Neuronal stem cell (in vitro differentiated cells): ENCODE measurements around the gene STPG1.

Experiments used
- DNase-seq: peaks from one replicate; pipeline ENCODE4 v3.0.0-alpha.2; 2013; ENCODE audit warnings: low spot score
- H2AFZ ChIP-seq: one replicate; pipeline ENCODE4 v1.6.1; 2013; ENCODE audit warnings: mild to moderate bottlenecking, low read length, inconsistent platforms
- H2AK5ac ChIP-seq: 2 replicates; pipeline ENCODE4 v1.6.1; 2013; ENCODE audit warnings: low read depth, mild to moderate bottlenecking, inconsistent platforms, low read length, moderate library complexity, mixed read lengths
- H2BK120ac ChIP-seq: 2 replicates; pipeline ENCODE4 v1.6.1; 2013; ENCODE audit warnings: low read depth, mild to moderate bottlenecking, inconsistent platforms, low read length, moderate library complexity, mixed read lengths
- H2BK12ac ChIP-seq: one replicate; pipeline ENCODE4 v1.6.1; 2013; ENCODE audit warnings: low read length, inconsistent platforms
- H2BK15ac ChIP-seq: 2 replicates; pipeline ENCODE4 v1.6.1; 2013; ENCODE audit warnings: mild to moderate bottlenecking, low read length, inconsistent platforms, mixed read lengths
- H2BK5ac ChIP-seq: one replicate; pipeline ENCODE4 v1.6.1; 2013; ENCODE audit warnings: inconsistent platforms, mild to moderate bottlenecking, low read length, moderate library complexity
- H3K14ac ChIP-seq: one replicate; pipeline ENCODE4 v1.6.1; 2013; ENCODE audit warnings: low read length, inconsistent platforms
- H3K18ac ChIP-seq: 2 replicates; pipeline ENCODE4 v1.6.1; 2013; ENCODE audit warnings: low read length, inconsistent platforms
- H3K23ac ChIP-seq: 2 replicates; pipeline ENCODE4 v1.6.1; 2013; ENCODE audit warnings: low read depth, mild to moderate bottlenecking, mixed read lengths, low read length, inconsistent platforms; ENCODE audit not compliant: poor library complexity
- H3K27ac ChIP-seq: replicated peaks from 3 replicates; pipeline ENCODE4 v1.5.1; 2013; ENCODE audit warnings: low read length, inconsistent platforms
- H3K27me3 ChIP-seq, 3 experiments: 2 replicates each; pipeline ENCODE4 v1.6.1; 2013; ENCODE audit warnings: low read length in 3 of 3, mild to moderate bottlenecking in 2 of 3, inconsistent platforms in 1 of 3, low read depth in 1 of 3, mixed read lengths in 1 of 3, moderate library complexity in 1 of 3; ENCODE audit not compliant: control insufficient read depth in 3 of 3, insufficient read depth in 3 of 3
- H3K36me3 ChIP-seq, 2 donors: replicated peaks in 1 of 2; 2 replicates each; pipeline ENCODE4 v1.6.1; 2013; ENCODE audit warnings: low read length in 2 of 2; ENCODE audit not compliant: control insufficient read depth in 2 of 2, insufficient read depth in 2 of 2
- H3K4ac ChIP-seq: 2 replicates; pipeline ENCODE4 v1.6.1; 2013; ENCODE audit warnings: inconsistent platforms, mild to moderate bottlenecking, low read length, moderate library complexity
- H3K4me1 ChIP-seq, 2 donors: 1 replicate in 1 of 2; 2 replicates in 1 of 2; pipeline ENCODE4 v1.6.1; 2013; ENCODE audit warnings: low read length in 2 of 2, low read depth in 1 of 2; ENCODE audit not compliant: control insufficient read depth in 2 of 2, insufficient read depth in 1 of 2
- H3K4me2 ChIP-seq: one replicate; pipeline ENCODE4 v1.6.1; 2013; ENCODE audit warnings: mild to moderate bottlenecking, low read length, inconsistent platforms; ENCODE audit not compliant: insufficient read depth, poor library complexity, severe bottlenecking
- H3K4me3 ChIP-seq, 2 donors: 2 replicates each; pipeline ENCODE4 v1.5.1; 2013; ENCODE audit warnings: low read length in 2 of 2, mild to moderate bottlenecking in 2 of 2, inconsistent platforms in 1 of 2, moderate library complexity in 1 of 2
- H3K79me1 ChIP-seq: one replicate; pipeline ENCODE4 v1.6.1; 2013; ENCODE audit warnings: low read depth, mild to moderate bottlenecking, inconsistent platforms, low read length, moderate library complexity
- H3K9ac ChIP-seq: one replicate; pipeline ENCODE4 v1.6.1; 2013; ENCODE audit warnings: mild to moderate bottlenecking, low read depth, low read length, inconsistent platforms; ENCODE audit not compliant: poor library complexity
- H3K9me3 ChIP-seq, 2 donors: replicated peaks in 1 of 2; 2 replicates each; pipeline versions ENCODE3 to v1.6.1; 2013; ENCODE audit warnings: low read length in 2 of 2, mild to moderate bottlenecking in 2 of 2, inconsistent platforms in 1 of 2, low read depth in 1 of 2, mixed read lengths in 1 of 2, moderate library complexity in 1 of 2; ENCODE audit not compliant: control insufficient read depth in 2 of 2, insufficient read depth in 1 of 2
- H4K8ac ChIP-seq: one replicate; pipeline ENCODE4 v1.6.1; 2013; ENCODE audit warnings: low read depth, mild to moderate bottlenecking, inconsistent platforms, low read length, moderate library complexity
- H4K91ac ChIP-seq: one replicate; pipeline ENCODE4 v1.6.1; 2013; ENCODE audit warnings: low read length, low read depth, mild to moderate bottlenecking, inconsistent platforms; ENCODE audit not compliant: poor library complexity
- WGBS, 2 donors: extraction: QIAGEN DNeasy Blood & Tissue Kit; methylation state at CpG; one replicate each; pipeline ENCODE4 v1.1.7; 2013; ENCODE audit warnings: missing lambda C conversion rate in 2 of 2, mixed read lengths in 1 of 2; ENCODE audit not compliant: insufficient read length in 2 of 2, insufficient replicate concordance in 1 of 2; ENCODE audit errors: extremely low coverage in 2 of 2; 5-methylcytosine and 5-hydroxymethylcytosine counted together

STPG1 gene

GRCh38 chr1:24438423-24438901 is 24.9 kb upstream of the STPG1 start:
- no peak overlapping the region for H3K4ac ChIP-seq
- no peaks in the 10 kb centered on the region for H3K79me1 ChIP-seq
- no peak overlapping the region for H4K91ac ChIP-seq
- no peak for DNase-seq
- H3K27ac ChIP-seq = no peak overlapping the region
- no peak overlapping the region for H2BK15ac ChIP-seq
- H2AK5ac ChIP-seq = no peak overlapping the region
- H3K9ac ChIP-seq = no peak overlapping the region
- peaks cover 0 to 14% (median 0%) of the 10 kb centered on the region in 3 experiments for H3K27me3 ChIP-seq
- no peak overlapping the region for H3K23ac ChIP-seq
- H4K8ac ChIP-seq = no peak overlapping the region
- H3K9me3 ChIP-seq = no peaks in the 10 kb centered on the region
- H3K4me3 ChIP-seq = no peak overlapping the region
- H3K14ac ChIP-seq = no peak overlapping the region
- H2BK12ac ChIP-seq = no peak overlapping the region
- H3K36me3 ChIP-seq = no peaks in the 10 kb centered on the region
- no peak overlapping the region for H2BK120ac ChIP-seq
- H2AFZ ChIP-seq = peak overlapping the region; percentile 22
- H3K18ac ChIP-seq = peak overlapping the region; percentile 2
- H3K4me2 ChIP-seq = no peak overlapping the region
- no CpG with 5 or more reads among the region's 9 CpGs for WGBS, 2 donors
- H2BK5ac ChIP-seq = no peak overlapping the region
- peaks cover 3 to 13% of the 10 kb centered on the region in 2 donors for H3K4me1 ChIP-seq

GRCh38 chr1:24437631-24438396 is 24.2 kb upstream of the STPG1 start:
- H4K91ac ChIP-seq = no peak overlapping the region
- no CpG with 5 or more reads among the region's 9 CpGs for WGBS, 2 donors
- peaks cover 0 to 14% (median 0%) of the 10 kb centered on the region in 3 experiments for H3K27me3 ChIP-seq
- no peak overlapping the region for H3K4me3 ChIP-seq
- H3K9me3 ChIP-seq = no peaks in the 10 kb centered on the region
- no peak for DNase-seq
- no peak overlapping the region for H3K4ac ChIP-seq
- no peaks in the 10 kb centered on the region for H3K36me3 ChIP-seq
- H2BK5ac ChIP-seq = no peak overlapping the region
- no peak overlapping the region for H3K23ac ChIP-seq
- H4K8ac ChIP-seq = no peak overlapping the region
- H3K4me2 ChIP-seq = no peak overlapping the region
- peak overlapping the region; percentile 22 for H2AFZ ChIP-seq
- H3K79me1 ChIP-seq = no peaks in the 10 kb centered on the region
- no peak overlapping the region for H3K14ac ChIP-seq
- no peak overlapping the region for H2BK12ac ChIP-seq
- no peak overlapping the region for H3K27ac ChIP-seq
- H2AK5ac ChIP-seq = peak overlapping the region; percentile 51
- peaks cover 3 to 12% of the 10 kb centered on the region in 2 donors for H3K4me1 ChIP-seq
- peak overlapping the region; percentile 1 for H3K18ac ChIP-seq
- H2BK15ac ChIP-seq = no peak overlapping the region
- no peak overlapping the region for H2BK120ac ChIP-seq
- no peak overlapping the region for H3K9ac ChIP-seq

GRCh38 chr1:24435782-24436365 is 22.3 kb upstream of the STPG1 start:
- H3K27me3 ChIP-seq = peaks cover 0 to 14% (median 0%) of the 10 kb centered on the region in 3 experiments
- no peak overlapping the region for H3K27ac ChIP-seq
- no peaks in the 10 kb centered on the region for H3K79me1 ChIP-seq
- no peak overlapping the region for H3K9ac ChIP-seq
- H2BK120ac ChIP-seq = no peak overlapping the region
- no peak overlapping the region for H3K14ac ChIP-seq
- no peaks in the 10 kb centered on the region for H3K9me3 ChIP-seq
- H2BK15ac ChIP-seq = no peak overlapping the region
- H2BK12ac ChIP-seq = no peak overlapping the region
- peaks cover 3 to 13% of the 10 kb centered on the region in 2 donors for H3K4me1 ChIP-seq
- H3K36me3 ChIP-seq = no peaks in the 10 kb centered on the region
- no peak overlapping the region for H3K18ac ChIP-seq
- H3K4me3 ChIP-seq = no peak overlapping the region
- H3K4me2 ChIP-seq = no peak overlapping the region
- no peak overlapping the region for H2BK5ac ChIP-seq
- H2AFZ ChIP-seq = no peak overlapping the region
- no peak for DNase-seq
- no peak overlapping the region for H3K4ac ChIP-seq
- H4K91ac ChIP-seq = no peak overlapping the region
- no peak overlapping the region for H3K23ac ChIP-seq
- no peak overlapping the region for H2AK5ac ChIP-seq
- no peak overlapping the region for H4K8ac ChIP-seq
- no CpG with 5 or more reads among the region's 8 CpGs for WGBS, 2 donors

- Histone ChIP-seq H4K91ac (no peak overlapping the region), H2BK12ac (no peak overlapping the region), H3K18ac (no peak overlapping the region), H3K23ac (no peak overlapping the region), H3K4me2 (no peak overlapping the region), H2BK15ac (no peak overlapping the region), H2BK5ac (no peak overlapping the region), H3K4me3 (no peak overlapping the region), H2AFZ (no peak overlapping the region), H3K36me3 (no peaks in the 10 kb centered on the region), H3K79me1 (no peaks in the 10 kb centered on the region), H3K4me1 (peaks cover 0 to 2% of the 10 kb centered on the region in 2 donors), H3K4ac (no peak overlapping the region), H3K9ac (no peak overlapping the region), H4K8ac (no peak overlapping the region), H3K9me3 (no peaks in the 10 kb centered on the region), H3K27ac (no peak overlapping the region), H2BK120ac (no peak overlapping the region), H3K27me3 (no peaks in the 10 kb centered on the region), H2AK5ac (no peak overlapping the region), H3K14ac (no peak overlapping the region)
- DNase-seq = no peak
- WGBS, 2 donors = no CpG with 5 or more reads among the region's 1 CpG
These were observed 13.9 kb upstream of the STPG1 start for GRCh38 chr1:24427545-24427862.
